Forelimb muscle (tissue), 1 donor: ENCODE measurements around the gene GANAB. TPM values are rescaled to one million over a fixed set of nuclear protein-coding genes. Genes with fewer than 3 reads are reported as not detected.
"Not testable (repeated sequence)": the region's sequence is repeated elsewhere in the genome, so short reads cannot be mapped to it uniquely, and the experiment has no call there.

ENCODE experiments used
- DNase-seq: peaks from one replicate; pipeline ENCODE4 v3.0.0-alpha.2; 2013; ENCODE audit warnings: low read depth
- polyA plus RNA-seq: library from polyadenylated mRNA; unstranded; fragments of 120-200 nt; gene quantifications from one replicate; pipeline ENCODE4 v1.2.1, GENCODE V29; 2013; ENCODE audit not compliant: insufficient read length

Gene GANAB
- polyA plus RNA-seq, result 142 TPM

DNA sequence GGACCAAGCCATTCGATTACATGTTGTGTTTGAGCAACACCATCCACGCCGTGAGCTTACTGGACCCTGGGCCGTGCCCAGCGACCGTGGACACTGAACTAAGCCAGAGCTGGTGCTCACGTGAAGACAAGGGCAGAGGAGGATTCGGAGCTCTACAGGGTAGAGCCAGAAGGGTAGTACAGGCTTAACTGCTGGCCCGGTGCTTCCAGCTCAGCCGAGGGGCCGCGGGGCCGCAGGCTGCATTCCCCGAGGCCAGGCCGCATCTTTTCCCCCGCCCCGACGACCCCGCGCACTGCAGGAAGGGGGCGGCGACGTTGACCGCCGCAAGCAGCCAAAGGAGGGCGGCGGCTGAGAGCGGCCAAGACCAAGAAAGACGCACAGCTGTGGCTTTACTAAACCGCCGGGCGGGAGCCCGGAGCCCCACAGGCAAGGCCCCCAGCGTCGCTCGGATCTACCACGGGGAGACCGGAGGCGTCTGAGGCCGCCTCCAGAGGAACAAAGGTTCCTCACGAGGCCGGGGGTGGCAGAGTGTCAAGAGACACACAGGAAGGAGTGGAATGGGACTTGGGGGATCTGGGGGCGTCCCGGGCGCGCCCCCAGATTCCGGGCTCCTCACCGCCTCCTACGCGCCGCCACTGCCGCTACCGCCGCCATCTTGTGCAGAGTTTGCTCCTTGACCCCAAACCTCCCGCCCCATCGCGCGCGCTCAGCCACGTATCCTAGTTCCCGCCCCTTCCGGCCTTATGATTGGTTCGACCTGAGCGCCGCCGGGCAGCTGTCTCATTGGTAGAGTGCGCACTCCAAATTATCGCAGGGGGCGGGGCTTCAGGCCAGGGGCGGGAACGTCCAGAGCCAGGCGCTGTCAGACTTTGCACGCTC lies at the start of gene GANAB:
Gene GANAB, minus strand, starts transcription at position 668 of the 879 bp plus-strand sequence. Its CDS starts 14 bp downstream, at position 654.
- peak; percentile 90 for DNase-seq

DNA sequence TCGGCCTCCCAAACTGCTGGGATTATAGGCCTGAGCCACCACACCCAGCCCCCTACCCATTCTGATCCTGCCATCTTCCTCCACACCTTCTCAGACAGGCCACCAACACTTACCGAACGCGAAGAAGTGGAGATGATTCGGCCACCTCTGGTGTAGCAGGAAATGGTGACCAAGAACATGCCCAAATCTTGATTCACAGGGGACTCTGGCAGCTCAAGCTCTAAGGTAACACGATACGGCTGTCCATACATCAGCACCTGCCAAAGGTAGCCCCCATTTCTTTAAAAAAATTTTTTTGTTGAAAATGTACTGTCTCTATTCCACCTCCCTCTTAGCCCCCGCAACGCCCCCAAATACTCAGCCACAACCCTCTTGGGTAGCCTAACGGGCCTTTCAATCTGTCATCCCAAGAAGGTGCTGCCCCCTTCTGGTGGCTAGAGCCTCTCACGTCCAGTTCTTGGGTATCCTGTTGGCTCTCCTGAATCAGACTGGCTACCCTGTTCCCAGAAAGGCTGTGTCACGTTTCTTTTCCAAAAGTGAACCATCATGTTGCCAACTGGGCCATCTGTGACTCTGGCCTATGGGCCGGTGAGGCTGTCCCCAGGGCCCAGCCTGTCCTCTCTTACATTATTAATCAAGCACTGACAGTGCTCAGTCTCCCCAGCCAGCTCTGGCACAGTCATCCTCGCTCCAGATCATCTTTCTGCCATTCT lies 48.2 kb upstream of the GANAB start:
- DNase-seq, result no peak

DNA sequence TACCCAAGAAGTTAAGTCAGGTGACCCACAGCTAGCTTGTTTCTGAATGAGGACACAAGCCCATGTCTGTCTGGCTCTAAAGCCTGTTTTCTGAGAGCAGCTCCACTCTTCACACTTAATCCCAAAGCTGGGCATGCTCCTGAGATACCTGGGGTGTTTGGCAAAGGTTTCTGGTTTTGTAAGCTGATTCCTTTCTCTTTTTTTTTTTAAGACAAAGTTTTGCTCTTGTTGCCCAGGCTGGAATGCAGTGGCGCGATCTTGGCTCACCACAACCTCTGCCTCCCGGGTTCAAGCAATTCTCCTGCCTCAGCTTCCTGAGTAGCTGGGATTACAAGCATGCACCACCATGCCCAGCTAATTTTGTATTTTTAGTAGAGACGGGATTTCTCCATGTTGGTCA lies 47.2 kb upstream of the GANAB start:
- not testable (repeated sequence) for DNase-seq

DNA sequence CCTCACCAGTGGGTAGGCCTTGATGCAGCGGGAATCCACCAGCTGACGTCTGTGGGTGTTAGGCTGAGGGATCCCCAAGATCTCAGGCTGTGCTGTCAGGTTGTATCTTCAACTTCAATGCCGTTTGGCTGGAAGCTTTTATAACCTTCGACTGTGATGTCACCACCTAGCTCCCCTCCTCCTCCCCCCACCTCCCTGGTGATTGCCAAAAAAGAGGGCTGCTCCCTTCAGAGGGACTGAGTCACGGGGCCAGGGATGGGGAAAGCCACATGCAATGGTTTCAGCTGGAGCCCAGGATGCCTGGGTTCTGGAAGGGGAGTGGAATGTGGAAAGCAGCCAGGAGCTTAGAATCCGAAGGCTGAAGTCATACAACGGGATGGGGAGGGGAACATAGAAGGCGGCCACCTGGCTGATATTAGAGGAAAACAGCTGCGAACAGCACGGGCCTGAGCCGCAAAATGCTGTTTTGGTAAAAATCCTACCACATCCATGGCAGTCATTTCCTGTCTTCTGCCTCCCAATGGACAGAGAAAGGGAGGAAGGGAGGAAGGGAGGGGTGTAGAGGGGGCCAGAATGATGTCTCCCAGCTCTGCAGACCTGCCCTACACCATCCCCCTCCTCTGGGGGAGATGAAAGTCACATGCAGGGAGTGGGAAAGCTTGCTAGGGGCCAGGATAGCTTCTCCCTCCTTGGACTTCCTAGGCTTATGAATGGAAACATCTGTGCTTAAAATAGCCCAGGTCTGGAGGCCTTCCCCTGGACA lies 43.2 kb upstream of the GANAB start, which contains the start of gene LRRN4CL:
Gene LRRN4CL, minus strand, starts transcription at position 110 of the 763 bp plus-strand sequence. CDS start 1,022 bp downstream, outside the sequence.
- DNase-seq, result peak; percentile 85

DNA sequence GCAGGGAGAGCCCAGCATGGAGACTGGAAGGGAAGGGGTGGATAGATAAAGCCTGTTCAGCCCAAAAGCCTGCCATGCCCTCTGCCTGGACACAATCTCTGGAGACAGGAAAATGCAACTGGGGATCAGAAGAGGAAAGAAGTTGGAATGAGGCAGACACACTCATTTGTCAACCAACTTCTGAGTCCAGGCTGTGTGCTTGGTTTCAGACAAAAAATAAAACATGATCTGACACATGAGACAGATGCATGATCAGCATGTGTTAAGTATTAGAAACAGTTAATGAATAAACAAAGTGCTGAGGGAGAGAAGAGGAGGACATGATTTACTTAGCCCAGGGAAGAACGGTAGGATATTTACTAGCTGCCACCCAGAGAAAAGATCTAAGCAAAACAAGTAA lies 42.1 kb upstream of the GANAB start:
- no peak for DNase-seq

DNA sequence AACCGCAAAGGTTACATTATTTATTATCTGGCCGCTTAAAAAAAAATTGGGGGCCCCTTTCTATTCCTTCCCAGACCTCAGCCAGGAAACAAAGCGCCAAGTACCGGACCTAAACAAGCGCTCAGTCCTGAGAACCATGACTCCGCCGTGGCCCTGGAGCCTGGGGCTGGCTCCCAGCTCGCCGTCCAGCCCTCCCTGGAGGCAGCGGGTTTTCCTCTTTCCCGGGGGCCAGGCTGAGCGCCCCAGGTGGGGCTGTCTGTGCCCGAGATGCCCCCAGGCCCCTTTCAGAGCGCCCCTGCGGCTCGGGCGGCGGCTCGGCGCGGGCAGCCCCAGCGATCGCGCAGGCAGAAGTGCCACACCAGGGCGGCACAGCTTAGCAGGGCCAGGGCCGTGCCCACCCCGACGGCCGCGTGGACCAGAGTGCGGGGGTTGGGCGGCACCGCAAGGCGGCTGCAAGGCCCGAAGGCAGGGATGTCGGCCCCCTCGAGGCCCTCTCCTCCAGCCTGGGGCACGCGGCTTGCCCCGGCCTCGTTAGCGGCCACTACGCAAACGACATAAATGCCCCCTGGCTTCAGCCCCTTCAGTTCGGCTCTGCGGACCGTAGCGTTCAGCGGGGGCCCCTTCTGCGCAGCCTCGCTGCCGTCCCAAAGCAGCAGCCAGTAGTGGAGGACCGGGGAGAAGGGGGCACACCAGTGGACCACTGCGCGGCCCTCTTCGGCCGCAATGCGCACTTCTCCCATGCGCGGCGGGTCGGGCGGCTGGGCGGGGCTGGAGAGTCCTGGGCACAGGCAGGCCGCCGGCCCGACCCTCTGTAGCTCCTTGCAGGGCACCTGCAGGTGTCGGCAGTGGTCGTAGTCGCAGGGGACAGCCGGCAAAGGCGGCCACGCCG lies 41.3 kb upstream of the GANAB start:
- DNase-seq, result no peak

DNA sequence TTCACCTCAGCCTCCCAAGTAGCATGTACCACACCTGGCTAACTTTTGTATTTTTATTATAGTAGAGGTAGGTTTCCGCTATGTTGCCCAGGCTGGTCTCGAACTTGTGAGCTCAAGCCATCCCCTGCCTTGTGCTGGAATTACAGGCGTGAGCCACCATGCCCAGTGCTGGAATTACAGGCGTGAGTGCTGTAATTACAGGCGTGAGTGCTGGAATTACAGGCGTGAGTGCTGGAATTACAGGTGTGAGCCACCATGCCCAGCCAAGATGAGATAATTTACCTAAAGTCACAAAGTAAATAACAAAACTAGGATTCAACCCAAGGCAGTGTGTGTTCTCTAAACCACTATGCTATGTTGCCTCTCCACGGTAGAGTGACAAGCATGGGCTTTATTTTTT lies 36.1 kb upstream of the GANAB start:
- no peak for DNase-seq

DNA sequence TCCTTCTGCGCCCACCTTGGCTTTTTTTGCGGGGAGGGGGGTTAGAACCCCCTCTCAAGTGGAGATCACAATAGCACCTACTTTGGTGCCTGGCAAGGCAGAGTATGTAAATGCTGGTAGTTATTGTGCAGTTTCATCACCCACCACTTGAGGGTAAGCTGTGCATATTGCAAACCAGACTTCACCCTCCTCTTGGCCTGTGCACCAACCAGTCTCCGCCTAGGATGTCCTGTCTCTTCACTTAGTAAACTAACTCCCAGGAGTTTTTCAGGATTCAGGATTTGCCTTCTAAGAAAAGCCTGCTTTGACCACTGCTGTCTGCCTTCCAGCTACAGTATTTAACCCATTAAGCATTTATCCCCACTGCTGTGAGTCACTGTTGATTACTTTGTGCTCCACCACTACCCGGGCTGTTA lies 34.4 kb upstream of the GANAB start:
- no peak for DNase-seq

DNA sequence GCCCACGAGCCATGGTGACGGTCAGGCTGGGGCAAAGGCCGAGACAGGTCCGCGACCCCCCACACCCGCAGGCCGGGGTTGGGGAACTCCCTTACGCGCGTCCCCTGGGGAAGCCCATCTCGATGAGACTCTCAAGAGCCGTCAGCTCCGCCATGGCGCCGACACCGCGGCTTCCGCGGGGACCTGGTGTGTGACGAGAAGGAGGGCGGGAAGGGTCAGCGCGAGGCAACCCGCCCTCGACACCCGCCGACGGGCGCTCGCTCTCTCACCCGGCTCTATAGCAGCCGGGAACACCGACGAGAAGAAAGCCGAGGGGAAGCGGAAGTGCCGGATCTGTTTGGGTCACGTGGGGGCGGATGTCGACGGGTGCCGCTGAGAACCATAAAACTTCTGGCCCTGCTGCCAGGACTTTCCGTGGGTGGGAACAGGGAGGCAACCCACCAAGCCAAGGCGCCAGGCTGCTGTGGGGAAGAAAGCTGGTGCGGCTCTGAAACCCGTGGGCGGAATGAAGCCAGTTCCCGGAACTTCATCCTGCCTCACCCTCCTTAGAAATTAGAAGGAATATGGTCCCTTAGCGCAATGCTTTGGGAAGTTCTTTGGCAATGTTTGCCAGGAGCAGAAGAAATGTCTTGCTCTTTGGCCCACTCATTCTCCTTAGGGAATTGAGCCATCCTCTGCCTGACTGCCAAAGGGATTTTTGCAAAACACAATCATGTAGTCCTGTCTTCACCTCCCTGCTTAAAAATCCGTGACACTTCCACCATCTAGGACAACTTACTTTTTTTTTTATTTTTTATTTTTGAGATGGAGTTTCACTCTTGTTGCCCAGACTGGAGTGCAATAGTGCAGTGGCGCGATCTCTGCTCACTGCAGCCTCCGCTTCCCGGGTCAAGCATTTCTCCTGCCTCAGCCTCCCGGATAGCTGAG lies 32.6 kb upstream of the GANAB start, which contains the start of gene UBXN1:
Gene UBXN1, minus strand, starts transcription at position 304 of the 927 bp plus-strand sequence. Its CDS starts 150 bp downstream, at position 154.
- DNase-seq, result peak; percentile 68

DNA sequence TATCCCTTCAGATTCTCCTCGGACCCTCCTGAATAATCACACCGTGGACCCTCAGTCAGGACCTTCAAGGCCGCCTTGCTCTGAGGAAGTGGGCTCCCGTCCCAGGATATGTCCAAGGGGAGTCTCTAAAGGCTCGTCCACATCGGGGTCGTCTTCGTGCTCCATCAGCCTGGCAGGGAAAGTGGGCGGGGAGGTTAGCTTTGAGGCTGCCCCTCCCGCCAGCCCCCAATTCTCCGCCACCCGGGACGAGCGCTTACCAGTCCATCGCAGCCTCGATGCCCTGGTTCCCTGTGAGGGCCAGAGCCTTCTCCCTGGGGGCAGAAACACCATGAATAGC lies 32.0 kb upstream of the GANAB start:
- no peak for DNase-seq

DNA sequence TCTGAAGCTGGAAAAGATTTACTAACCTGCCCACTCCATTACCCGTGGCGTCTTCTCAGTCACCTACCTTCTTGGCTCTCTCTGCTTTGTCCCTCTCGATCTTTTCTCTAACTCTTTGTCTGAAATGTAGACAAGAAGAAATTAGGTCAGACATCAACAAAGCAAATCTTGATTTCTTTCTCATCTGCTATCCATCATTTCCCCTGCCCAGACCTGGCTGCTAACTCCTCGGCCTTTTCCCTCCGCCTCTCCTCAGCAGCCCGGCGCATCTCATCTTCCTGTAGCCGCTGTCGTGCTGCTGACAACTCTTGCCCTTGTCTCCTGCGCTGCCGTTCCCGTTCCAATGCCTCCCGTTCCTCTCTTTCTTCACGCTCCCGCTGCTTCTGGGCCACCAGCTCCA lies 31.3 kb upstream of the GANAB start:
- no peak for DNase-seq

DNA sequence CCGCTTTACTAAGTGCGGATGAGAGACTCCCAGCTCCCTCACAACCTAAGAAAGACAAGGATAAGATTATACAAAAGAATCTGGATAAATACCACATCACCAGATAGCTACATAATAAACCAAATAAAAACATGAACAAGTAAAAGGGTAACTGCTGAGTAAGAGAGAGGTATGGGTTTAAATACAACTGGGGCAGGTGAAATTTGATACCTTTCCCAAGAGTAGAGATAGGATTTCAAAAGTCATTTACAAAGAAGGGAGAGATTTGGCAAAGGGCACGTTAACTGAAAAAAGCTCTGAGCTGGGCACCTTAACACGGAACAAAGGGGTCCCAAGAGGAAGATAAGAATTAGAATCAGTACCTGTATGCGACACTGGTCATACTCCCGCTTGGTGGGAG lies 30.7 kb upstream of the GANAB start:
- DNase-seq, result no peak

DNA sequence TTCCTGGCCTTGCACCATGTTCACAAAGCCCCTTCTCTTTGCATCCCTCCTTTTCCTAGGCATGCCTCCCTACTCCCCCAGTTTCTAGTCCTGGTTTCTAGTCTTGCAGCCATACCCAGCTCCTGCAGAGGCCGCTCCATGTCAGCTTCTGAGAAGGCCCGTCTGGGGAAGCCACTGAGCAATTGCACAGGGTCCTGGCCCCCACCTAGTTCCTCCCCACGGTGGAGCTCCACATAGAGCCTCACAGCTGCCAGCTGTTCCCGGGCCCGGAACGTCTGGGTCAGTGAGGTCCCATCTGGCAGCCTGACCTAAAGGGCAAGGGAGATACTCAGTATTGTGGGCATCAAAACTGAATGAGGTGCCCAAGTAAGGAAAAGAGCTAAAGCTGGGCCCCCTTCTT lies 30.3 kb upstream of the GANAB start:
- no peak for DNase-seq

DNA sequence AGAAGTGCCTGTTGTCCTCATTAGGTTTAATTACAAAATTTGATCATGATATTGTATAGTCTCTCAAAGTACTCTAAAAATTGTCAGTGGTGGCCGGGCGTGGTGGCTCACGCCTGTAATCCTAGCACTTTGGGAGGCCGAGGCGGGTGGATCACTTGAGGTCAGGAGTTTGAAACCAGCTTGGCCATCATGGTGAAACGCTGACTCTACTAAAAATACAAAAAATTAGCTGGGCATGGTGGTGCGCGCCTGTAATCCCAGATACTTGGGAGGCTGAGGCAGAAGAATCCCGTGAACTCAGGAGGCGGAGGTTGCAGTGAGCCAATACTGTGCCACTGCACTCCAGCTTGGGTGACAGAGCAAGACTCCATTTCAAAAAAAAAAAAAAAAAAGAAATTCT lies 29.0 kb upstream of the GANAB start:
- DNase-seq, result not testable (repeated sequence)

DNA sequence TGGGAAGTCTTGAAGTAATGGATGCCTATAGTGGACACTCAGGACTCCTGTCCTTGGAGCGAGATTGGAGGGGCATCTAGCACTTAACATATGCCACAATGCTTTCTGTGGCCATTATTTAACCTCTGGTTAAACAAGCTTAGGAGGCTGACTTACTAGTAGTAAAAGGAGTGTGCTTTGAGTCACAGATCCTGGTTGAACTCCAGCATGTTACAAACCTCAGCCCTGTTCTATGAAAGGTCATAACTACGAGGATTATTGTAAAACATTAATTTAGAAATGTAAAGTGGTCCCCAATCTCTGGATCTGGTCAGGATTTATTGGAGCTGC lies 26.7 kb upstream of the GANAB start:
- no peak for DNase-seq

DNA sequence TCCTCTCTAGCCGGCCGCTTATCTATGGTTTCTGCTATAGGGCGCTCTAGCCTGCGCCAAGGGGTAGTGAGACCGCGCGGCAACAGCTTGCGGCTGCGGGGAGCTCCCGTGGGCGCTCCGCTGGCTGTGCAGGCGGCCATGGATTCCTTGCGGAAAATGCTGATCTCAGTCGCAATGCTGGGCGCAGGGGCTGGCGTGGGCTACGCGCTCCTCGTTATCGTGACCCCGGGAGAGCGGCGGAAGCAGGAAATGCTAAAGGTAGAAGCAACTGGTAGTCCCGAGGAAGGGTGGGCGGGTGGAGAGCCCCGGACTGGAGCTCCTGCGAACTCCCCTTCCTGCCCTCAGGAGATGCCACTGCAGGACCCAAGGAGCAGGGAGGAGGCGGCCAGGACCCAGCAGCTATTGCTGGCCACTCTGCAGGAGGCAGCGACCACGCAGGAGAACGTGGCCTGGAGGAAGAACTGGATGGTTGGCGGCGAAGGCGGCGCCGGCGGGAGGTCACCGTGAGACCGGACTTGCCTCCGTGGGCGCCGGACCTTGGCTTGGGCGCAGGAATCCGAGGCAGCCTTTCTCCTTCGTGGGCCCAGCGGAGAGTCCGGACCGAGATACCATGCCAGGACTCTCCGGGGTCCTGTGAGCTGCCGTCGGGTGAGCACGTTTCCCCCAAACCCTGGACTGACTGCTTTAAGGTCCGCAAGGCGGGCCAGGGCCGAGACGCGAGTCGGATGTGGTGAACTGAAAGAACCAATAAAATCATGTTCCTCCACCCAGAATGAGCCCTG lies 25.4 kb upstream of the GANAB start, which contains the start of the genes LBHD1 and UQCC3:
Gene LBHD1, minus strand, starts transcription at position 660 of the 782 bp plus-strand sequence. CDS start 2,236 bp downstream, outside the sequence.
Gene UQCC3, plus strand, starts transcription at position 66 of the 782 bp plus-strand sequence. Its CDS starts 73 bp downstream, at position 139.
- peak; percentile 54 for DNase-seq

DNA sequence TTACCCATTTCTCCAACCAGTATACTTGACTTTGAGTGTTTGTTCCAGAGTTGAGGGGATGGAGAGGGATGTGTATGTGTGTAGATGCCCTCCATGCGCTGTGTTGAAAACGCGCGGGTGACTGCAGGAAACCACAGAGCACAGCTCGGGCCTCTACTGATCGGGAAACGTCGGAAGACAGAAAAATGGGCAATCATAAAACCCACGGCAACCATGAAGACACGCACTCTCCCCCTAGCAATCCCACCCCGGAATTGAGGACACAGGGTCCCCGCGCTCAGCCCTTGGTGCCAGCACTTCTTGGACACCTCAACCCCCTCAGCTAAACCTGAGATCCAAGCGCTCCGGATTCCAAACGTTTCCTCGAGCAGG lies 24.8 kb upstream of the GANAB start:
- no peak for DNase-seq

DNA sequence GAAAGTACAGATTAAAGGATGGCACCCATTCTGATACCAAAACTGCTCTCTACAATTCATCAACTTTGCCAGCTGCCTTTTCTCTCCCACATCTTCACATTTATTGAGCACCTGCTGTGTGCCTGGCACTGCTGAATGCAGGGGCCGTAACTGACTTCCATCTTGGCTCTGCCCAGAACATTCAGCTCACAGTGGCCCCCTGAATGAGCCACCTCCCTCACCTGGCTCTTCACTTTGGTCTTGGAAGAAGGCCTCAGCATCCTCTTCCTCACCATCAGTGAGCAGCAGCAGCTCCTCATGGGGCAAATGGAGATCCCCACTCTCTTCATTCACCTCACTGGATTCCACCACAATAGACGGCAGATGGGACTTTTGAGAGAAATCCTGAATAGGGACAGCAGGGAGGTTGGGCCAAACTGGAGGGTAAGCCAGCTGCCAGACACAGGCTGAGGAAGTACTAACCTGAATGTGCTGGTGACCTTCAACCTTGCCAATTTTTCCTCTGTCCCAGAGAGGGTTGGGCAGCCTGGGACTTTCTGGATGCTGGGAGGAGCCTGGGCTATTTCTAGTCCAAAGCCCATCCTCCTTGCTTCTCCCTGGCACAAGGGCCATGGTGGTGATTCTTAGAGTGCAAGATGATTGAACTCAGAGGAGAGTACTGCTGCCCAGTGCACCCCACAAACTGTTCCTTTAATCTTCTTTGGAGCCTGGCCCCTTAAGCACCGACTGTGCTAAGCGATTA lies 23.2 kb upstream of the GANAB start:
- DNase-seq, result no peak
